HL-60 (cell line): Measurements from ENCODE around the gene GPR39.

Experiments used
- DNase-seq, 2 experiments: peaks; one replicate each; pipeline ENCODE4 v3.0.0-alpha.2; 2010 to 2020; ENCODE audit warnings: low read depth in 1 of 2, low spot score in 1 of 2
- H3K27ac ChIP-seq: fragments of 250-450 bp; sonication (Bioruptor Pico); replicated peaks from 2 replicates; pipeline ENCODE4 v1.5.1; 2020; ENCODE audit warnings: mild to moderate bottlenecking, moderate library complexity
- H3K27me3 ChIP-seq: fragments of 250-450 bp; sonication (Bioruptor Pico); 2 replicates; pipeline ENCODE4 v1.5.1; 2021; ENCODE audit warnings: mild to moderate bottlenecking, moderate library complexity; ENCODE audit not compliant: insufficient read depth, poor library complexity, severe bottlenecking
- H3K4me3 ChIP-seq: replicated peaks from 2 replicates; pipeline ENCODE4 v1.5.1; 2011; ENCODE audit warnings: mild to moderate bottlenecking, control low read depth, low read length; ENCODE audit not compliant: insufficient read depth
- GABPA ChIP-seq: IDR thresholded peaks from 2 replicates; pipeline ENCODE4 v1.6.1; 2012; ENCODE audit warnings: low read depth
- POLR2AphosphoS5 ChIP-seq: IDR thresholded peaks from 2 replicates; pipeline ENCODE4 v1.6.1; 2012; ENCODE audit warnings: low read depth
- SPI1 ChIP-seq: IDR thresholded peaks from 2 replicates; pipeline ENCODE4 v1.6.1; 2012; ENCODE audit warnings: low read depth, mild to moderate bottlenecking, borderline replicate concordance
- TF ChIP-seq, protein P1 (sequence below): IDR thresholded peaks from 2 replicates; pipeline ENCODE4 v1.6.1; 2012; ENCODE audit warnings: low read depth; ENCODE audit not compliant: insufficient replicate concordance
- TF ChIP-seq, protein P2 (sequence below): IDR thresholded peaks from one replicate; pipeline ENCODE4 v1.5.1; 2011; ENCODE audit warnings: low read length, control low read depth, inconsistent platforms; ENCODE audit not compliant: insufficient read depth

Gene GPR39

DNA sequence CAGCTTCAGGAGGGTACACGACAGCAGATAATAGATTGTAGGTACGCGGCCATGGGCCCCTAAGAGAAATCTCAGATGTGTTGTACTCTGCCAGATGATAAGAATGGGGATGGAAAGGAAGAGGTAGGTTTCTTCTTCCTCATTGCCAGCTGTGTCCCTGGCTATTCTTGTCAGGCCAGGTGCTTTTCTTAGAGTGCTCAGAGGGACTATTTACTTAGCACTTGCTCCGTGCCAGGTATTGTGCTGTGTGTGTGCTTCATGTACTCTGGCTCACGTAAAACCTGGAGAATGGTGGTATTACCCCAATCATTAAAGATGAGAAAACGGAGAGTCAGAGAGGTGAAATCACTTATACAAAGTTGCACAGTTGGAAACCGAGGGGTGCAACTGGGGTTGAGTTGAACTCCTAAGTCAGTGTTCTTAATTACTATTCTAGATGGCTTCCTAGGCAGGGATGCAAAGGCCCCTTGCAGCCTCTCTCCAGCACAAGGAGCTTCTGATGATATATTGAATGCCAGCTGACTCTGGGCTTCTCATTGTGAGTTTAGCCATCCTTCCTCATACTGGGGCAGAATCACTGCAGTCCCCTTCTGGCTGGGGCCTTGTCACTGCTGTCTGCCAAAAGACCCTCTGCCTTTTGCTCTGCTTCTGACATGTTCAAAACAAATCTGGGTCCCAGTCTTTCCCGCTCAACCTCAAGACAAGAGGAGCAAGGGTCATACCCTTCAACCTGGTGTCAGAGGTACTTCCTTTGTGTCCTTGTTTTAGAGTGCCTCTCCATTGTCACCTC lies 192.7 kb downstream of the GPR39 start:
- TF ChIP-seq, protein P1, sequence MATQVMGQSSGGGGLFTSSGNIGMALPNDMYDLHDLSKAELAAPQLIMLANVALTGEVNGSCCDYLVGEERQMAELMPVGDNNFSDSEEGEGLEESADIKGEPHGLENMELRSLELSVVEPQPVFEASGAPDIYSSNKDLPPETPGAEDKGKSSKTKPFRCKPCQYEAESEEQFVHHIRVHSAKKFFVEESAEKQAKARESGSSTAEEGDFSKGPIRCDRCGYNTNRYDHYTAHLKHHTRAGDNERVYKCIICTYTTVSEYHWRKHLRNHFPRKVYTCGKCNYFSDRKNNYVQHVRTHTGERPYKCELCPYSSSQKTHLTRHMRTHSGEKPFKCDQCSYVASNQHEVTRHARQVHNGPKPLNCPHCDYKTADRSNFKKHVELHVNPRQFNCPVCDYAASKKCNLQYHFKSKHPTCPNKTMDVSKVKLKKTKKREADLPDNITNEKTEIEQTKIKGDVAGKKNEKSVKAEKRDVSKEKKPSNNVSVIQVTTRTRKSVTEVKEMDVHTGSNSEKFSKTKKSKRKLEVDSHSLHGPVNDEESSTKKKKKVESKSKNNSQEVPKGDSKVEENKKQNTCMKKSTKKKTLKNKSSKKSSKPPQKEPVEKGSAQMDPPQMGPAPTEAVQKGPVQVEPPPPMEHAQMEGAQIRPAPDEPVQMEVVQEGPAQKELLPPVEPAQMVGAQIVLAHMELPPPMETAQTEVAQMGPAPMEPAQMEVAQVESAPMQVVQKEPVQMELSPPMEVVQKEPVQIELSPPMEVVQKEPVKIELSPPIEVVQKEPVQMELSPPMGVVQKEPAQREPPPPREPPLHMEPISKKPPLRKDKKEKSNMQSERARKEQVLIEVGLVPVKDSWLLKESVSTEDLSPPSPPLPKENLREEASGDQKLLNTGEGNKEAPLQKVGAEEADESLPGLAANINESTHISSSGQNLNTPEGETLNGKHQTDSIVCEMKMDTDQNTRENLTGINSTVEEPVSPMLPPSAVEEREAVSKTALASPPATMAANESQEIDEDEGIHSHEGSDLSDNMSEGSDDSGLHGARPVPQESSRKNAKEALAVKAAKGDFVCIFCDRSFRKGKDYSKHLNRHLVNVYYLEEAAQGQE: no peak
- no peak for DNase-seq
- no peak overlapping the region for H3K4me3 ChIP-seq
- H3K27ac ChIP-seq: no peak overlapping the region
- H3K27me3 ChIP-seq: no peaks in the 10 kb centered on the region

DNA sequence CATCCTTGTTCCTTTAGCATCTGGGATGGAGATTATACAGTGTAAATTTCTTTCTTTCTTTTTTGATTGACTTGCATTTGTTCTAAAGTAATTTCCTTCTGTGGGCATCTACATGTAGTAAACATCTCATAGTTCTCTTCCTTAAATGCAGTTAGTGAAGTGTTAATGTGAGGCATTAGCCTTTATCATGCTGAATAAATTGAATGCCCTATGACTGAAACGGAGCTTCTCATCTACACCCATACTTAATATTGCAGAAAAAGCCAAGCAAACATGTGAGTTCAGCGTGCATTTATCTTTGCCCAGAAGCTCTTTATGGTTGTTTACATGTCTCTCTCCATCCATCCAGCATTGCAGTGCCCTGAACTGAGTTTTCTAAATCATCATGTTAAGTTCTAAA lies 195.1 kb downstream of the GPR39 start:
- H3K27me3 ChIP-seq: no peaks in the 10 kb centered on the region
- TF ChIP-seq, protein P2, sequence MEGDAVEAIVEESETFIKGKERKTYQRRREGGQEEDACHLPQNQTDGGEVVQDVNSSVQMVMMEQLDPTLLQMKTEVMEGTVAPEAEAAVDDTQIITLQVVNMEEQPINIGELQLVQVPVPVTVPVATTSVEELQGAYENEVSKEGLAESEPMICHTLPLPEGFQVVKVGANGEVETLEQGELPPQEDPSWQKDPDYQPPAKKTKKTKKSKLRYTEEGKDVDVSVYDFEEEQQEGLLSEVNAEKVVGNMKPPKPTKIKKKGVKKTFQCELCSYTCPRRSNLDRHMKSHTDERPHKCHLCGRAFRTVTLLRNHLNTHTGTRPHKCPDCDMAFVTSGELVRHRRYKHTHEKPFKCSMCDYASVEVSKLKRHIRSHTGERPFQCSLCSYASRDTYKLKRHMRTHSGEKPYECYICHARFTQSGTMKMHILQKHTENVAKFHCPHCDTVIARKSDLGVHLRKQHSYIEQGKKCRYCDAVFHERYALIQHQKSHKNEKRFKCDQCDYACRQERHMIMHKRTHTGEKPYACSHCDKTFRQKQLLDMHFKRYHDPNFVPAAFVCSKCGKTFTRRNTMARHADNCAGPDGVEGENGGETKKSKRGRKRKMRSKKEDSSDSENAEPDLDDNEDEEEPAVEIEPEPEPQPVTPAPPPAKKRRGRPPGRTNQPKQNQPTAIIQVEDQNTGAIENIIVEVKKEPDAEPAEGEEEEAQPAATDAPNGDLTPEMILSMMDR: no peak
- TF ChIP-seq POLR2AphosphoS5 (no peak), SPI1 (no peak), GABPA (no peak)
- TF ChIP-seq, protein P1: no peak
- H3K27ac ChIP-seq: no peak overlapping the region
- DNase-seq: no peak
- no peak overlapping the region for H3K4me3 ChIP-seq

DNA sequence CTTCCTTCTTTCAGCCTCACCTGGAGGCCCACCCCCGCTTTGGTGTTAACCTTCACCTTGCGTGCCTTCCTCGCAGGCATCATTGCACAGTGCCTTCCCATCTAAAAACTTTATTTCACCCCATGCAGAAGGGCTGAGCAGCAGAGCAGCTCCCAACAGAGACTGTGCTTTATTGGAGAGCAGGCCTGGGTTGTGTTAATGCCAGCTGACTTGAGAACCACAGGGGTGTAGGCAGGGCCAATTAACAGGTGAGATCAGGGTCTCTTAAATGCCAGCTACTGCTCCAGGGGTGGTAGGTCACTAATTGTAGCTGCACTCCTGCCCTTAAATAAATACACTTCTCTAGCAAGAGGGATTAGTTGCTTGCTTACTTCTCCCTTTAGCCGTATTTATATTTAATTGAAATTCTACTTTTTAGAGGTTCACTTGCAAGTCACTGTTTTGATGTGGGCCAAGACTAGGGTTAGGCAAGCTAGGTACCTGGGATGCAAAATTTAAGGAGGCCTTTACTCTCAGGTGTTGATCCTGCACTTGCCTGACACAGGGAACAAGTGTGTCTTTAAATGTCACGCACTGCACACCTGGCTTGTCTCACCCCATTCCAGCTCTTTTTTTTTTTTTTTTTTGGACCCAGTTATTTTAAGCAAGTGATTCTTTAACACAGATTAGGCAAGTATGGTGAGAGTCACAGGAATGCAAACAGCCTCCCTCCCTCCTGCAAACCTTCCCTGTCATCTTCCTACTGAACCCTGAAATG lies 198.9 kb downstream of the GPR39 start:
- TF ChIP-seq SPI1 (no peak), POLR2AphosphoS5 (no peak), GABPA (no peak)
- TF ChIP-seq, protein P2: no peak
- TF ChIP-seq, protein P1: no peak
- H3K27me3 ChIP-seq: no peaks in the 10 kb centered on the region
- no peak for DNase-seq
- H3K4me3 ChIP-seq: no peak overlapping the region
- no peak overlapping the region for H3K27ac ChIP-seq
